OCI-LY7 (cell line): Measurements from ENCODE around the gene ROR2. TPM values are rescaled to one million over a fixed set of nuclear protein-coding genes. Genes with fewer than 3 reads are reported as not detected.

Experiments used
- BruUV-seq: library from RNA; stranded (reverse); fragments of 400-500 nt; replicated peaks from 2 replicates; lab custom pipeline; 2021; lab: Mats Ljungman, UMichigan
- CTCF ChIA-PET: fragments of 300-600 bp; sonication (Branson Sonifier 250); formaldehyde crosslinking; loops from one replicate; lab custom pipeline; 2022; ENCODE audit warnings: antibody characterized with exemption; ENCODE audit not compliant: unreplicated experiment; lab: Charles Lee
- POLR2A ChIA-PET: fragments of 300-600 bp; sonication (Branson Sonifier 250); formaldehyde crosslinking; loops from one replicate; lab custom pipeline; 2022; ENCODE audit warnings: antibody characterized with exemption; lab: Charles Lee
- DNase-seq: peaks from one replicate; pipeline ENCODE4 v3.0.0-alpha.2; 2015; ENCODE audit warnings: low spot score
- H2AFZ ChIP-seq: fragments of 200-600 bp; sonication (generic), shearing (Covaris generic); 2 replicates; pipeline ENCODE4 v1.6.1; 2014; ENCODE audit warnings: mild to moderate bottlenecking, antibody characterized with exemption, low read length, moderate library complexity
- H3K27ac ChIP-seq: fragments of 200-600 bp; sonication (generic); 2 replicates; pipeline ENCODE4 v1.5.1; 2014; ENCODE audit warnings: mixed run types, low read depth, mild to moderate bottlenecking, moderate library complexity, low read length, inconsistent platforms; ENCODE audit not compliant: poor library complexity, severe bottlenecking
- H3K36me3 ChIP-seq: fragments of 200-600 bp; sonication (generic); 2 replicates; pipeline ENCODE4 v1.6.1; 2014; ENCODE audit warnings: mild to moderate bottlenecking, antibody characterized with exemption, low read length, moderate library complexity, mixed read lengths; ENCODE audit not compliant: insufficient read depth
- H3K4me1 ChIP-seq: fragments of 200-600 bp; sonication (generic); 2 replicates; pipeline ENCODE4 v1.5.1; 2014; ENCODE audit warnings: mild to moderate bottlenecking, low read length; ENCODE audit not compliant: insufficient read depth, poor library complexity, severe bottlenecking
- H3K4me2 ChIP-seq: fragments of 200-600 bp; sonication (generic); 2 replicates; pipeline ENCODE4 v1.6.1; 2014; ENCODE audit warnings: mild to moderate bottlenecking, low read length
- H3K4me3 ChIP-seq: fragments of 200-600 bp; sonication (generic); 2 replicates; pipeline ENCODE4 v1.5.1; 2014; ENCODE audit warnings: mild to moderate bottlenecking, low read depth, low read length; ENCODE audit not compliant: poor library complexity, severe bottlenecking
- H3K79me2 ChIP-seq: fragments of 200-600 bp; sonication (generic); 2 replicates; pipeline ENCODE4 v1.6.1; 2016; ENCODE audit warnings: low read depth, mild to moderate bottlenecking, low read length, moderate library complexity, mixed read lengths; ENCODE audit not compliant: insufficient read depth
- H3K9me2 ChIP-seq: fragments of 200-600 bp; sonication (generic); 2 replicates; pipeline ENCODE4 v1.6.1; 2016; ENCODE audit warnings: mild to moderate bottlenecking, low read length, mixed read lengths; ENCODE audit not compliant: insufficient read depth
- H3K9me3 ChIP-seq: fragments of 200-600 bp; sonication (generic); 2 replicates; pipeline ENCODE4 v1.6.1; 2014; ENCODE audit warnings: mild to moderate bottlenecking, mixed run types, low read length, mixed read lengths
- H4K20me1 ChIP-seq: fragments of 200-600 bp; sonication (generic); 2 replicates; pipeline ENCODE4 v1.6.1; 2014; ENCODE audit warnings: mild to moderate bottlenecking, antibody characterized with exemption, low read length, moderate library complexity, mixed read lengths; ENCODE audit not compliant: insufficient read depth
- CTCF ChIP-seq: fragments of 200-600 bp; sonication (generic); conservative IDR thresholded peaks from 2 replicates; pipeline ENCODE4 v1.5.1; 2014; ENCODE audit warnings: mild to moderate bottlenecking, antibody characterized with exemption, low read length, moderate library complexity, mixed read lengths
- EZH2phosphoT487 ChIP-seq: fragments of 200-600 bp; sonication (generic); IDR thresholded peaks from 2 replicates; pipeline ENCODE4 v1.6.1; 2018; ENCODE audit warnings: low read depth, borderline replicate concordance, mild to moderate bottlenecking, mixed run types, antibody characterized with exemption, low read length, moderate library complexity, mixed read lengths
- intact Hi-C: fragments of 100-400 bp; cut with micrococcal nuclease; formaldehyde crosslinking; loops from one replicate; pipeline ENCODE4 v1.10.0; 2022; ENCODE audit not compliant: unreplicated experiment
- total RNA-seq, 2 experiments: library from RNA; depleted of rRNA in 1 of 2; stranded (reverse); fragments of >200 nt in 1 of 2; shearing (Covaris generic) in 1 of 2; gene quantifications; 2 replicates each; pipeline ENCODE4 v1.2.3, GENCODE V29; 2014 to 2022

Gene ROR2
- total RNA-seq, 2 experiments from 2014 or later, result 0.10 to 0.19 TPM

- Histone ChIP-seq H3K4me1 (no peaks in the 10 kb centered on the region), H4K20me1 (no peaks in the 10 kb centered on the region), H3K9me2 (no peaks in the 10 kb centered on the region), H3K27ac (no peak overlapping the region), H3K36me3 (no peaks in the 10 kb centered on the region), H3K79me2 (no peaks in the 10 kb centered on the region), H3K4me2 (no peak overlapping the region), H2AFZ (no peak overlapping the region), H3K9me3 (no peaks in the 10 kb centered on the region), H3K4me3 (no peak overlapping the region)
- POLR2A ChIA-PET, result interaction anchor here (0.7 kb wide), 1 partner anchor 9 kb away, joined by 3 read pairs; no protein-coding TSS in a partner anchor
- TF ChIP-seq EZH2phosphoT487, result no peak
- no peak for TF ChIP-seq CTCF
- intact Hi-C loops, result no loop called here
- CTCF ChIA-PET, result no interaction called here
- no TSS peak for BruUV-seq
- no peak for DNase-seq
Measured at GRCh38 chr9:91677822-91678436, 272.1 kb downstream of the ROR2 start.

GRCh38 chr9:91677331-91677730 is 272.7 kb downstream of the ROR2 start:
- CTCF ChIA-PET, result no interaction called here
- H2AFZ ChIP-seq, result no peak overlapping the region

More at GRCh38 chr9:91677331-91677730, 272.7 kb downstream of the ROR2 start:
- Histone ChIP-seq H3K79me2 (no peaks in the 10 kb centered on the region), H3K9me2 (no peaks in the 10 kb centered on the region), H3K4me3 (no peak overlapping the region), H3K4me1 (no peaks in the 10 kb centered on the region), H3K27ac (no peak overlapping the region), H3K9me3 (no peaks in the 10 kb centered on the region), H3K36me3 (no peaks in the 10 kb centered on the region), H3K4me2 (no peak overlapping the region), H4K20me1 (no peaks in the 10 kb centered on the region)
- intact Hi-C loops, result no loop called here
- TF ChIP-seq CTCF, result no peak
- TF ChIP-seq EZH2phosphoT487, result no peak
- DNase-seq, result no peak
- POLR2A ChIA-PET, result no interaction called here
- no TSS peak for BruUV-seq
